Retina (tissue), 1 donor: Measurements from ENCODE around the gene SCNN1B.
"Not testable (repeated sequence)": the region's sequence is repeated elsewhere in the genome, so short reads cannot be mapped to it uniquely, and the experiment has no call there.

ENCODE experiments used
- DNase-seq: peaks from one replicate; pipeline ENCODE4 v3.0.0-alpha.2; 2016

The SCNN1B gene

GRCh38 chr16:23302045-23302956 is at the start of gene SCNN1B:
Gene SCNN1B, plus strand, starts transcription at chr16:23302302. Its CDS starts 46,298 bp downstream, at chr16:23348600.
- DNase-seq = peak; percentile 38

- peak; percentile 3 for DNase-seq
These were observed 49.8 kb upstream of the SCNN1B start for GRCh38 chr16:23252310-23252709.

GRCh38 chr16:23253650-23254049 is 48.5 kb upstream of the SCNN1B start:
- DNase-seq = not testable (repeated sequence)

GRCh38 chr16:23254338-23254737 is 47.8 kb upstream of the SCNN1B start:
- peak; percentile 30 for DNase-seq

GRCh38 chr16:23255000-23255399 is 47.1 kb upstream of the SCNN1B start:
- DNase-seq = no peak

- no peak for DNase-seq
These were observed 45.7 kb upstream of the SCNN1B start for GRCh38 chr16:23256440-23256839.

- DNase-seq = no peak
These were observed 44.4 kb upstream of the SCNN1B start for GRCh38 chr16:23257682-23258081.

- DNase-seq = no peak
These were observed 43.2 kb upstream of the SCNN1B start for GRCh38 chr16:23258919-23259237.

GRCh38 chr16:23267647-23268046 is 34.5 kb upstream of the SCNN1B start:
- no peak for DNase-seq

GRCh38 chr16:23268561-23268960 is 33.5 kb upstream of the SCNN1B start:
- DNase-seq = no peak

- DNase-seq = no peak
These were observed 32.7 kb upstream of the SCNN1B start for GRCh38 chr16:23269248-23269953.

GRCh38 chr16:23270654-23271053 is 31.4 kb upstream of the SCNN1B start:
- DNase-seq = no peak

- DNase-seq = no peak
These were observed 27.1 kb upstream of the SCNN1B start for GRCh38 chr16:23274968-23275367.

GRCh38 chr16:23276821-23277220 is 25.3 kb upstream of the SCNN1B start:
- DNase-seq = no peak

GRCh38 chr16:23278031-23278430 is 24.1 kb upstream of the SCNN1B start:
- no peak for DNase-seq

- peak; percentile 63 for DNase-seq
These were observed 22.4 kb upstream of the SCNN1B start for GRCh38 chr16:23279721-23280153.

- no peak for DNase-seq
These were observed 21.6 kb upstream of the SCNN1B start for GRCh38 chr16:23280483-23280967.

- no peak for DNase-seq
These were observed 19.5 kb upstream of the SCNN1B start for GRCh38 chr16:23282568-23282967.

- DNase-seq = no peak
These were observed 18.5 kb upstream of the SCNN1B start for GRCh38 chr16:23283571-23283970.

GRCh38 chr16:23284584-23284983 is 17.5 kb upstream of the SCNN1B start:
- no peak for DNase-seq

GRCh38 chr16:23286131-23286532 is 16.0 kb upstream of the SCNN1B start:
- DNase-seq = no peak

GRCh38 chr16:23288209-23288608 is 13.9 kb upstream of the SCNN1B start:
- DNase-seq = no peak

GRCh38 chr16:23288726-23289512 is 13.2 kb upstream of the SCNN1B start:
- no peak for DNase-seq
